Left lung (tissue), 10 donors: Measurements from ENCODE around the gene ACSF3. TPM values are rescaled to one million over a fixed set of nuclear protein-coding genes. Genes with fewer than 3 reads are reported as not detected.

Experiments used
- ATAC-seq: fragments of 200-7000 bp; cut with Tn5 transposase; one replicate; pipeline ENCODE4 v1.9.1; 2020; ENCODE audit warnings: moderate library complexity
- DNase-seq, 4 donors: peaks; one replicate each; pipeline ENCODE4 v3.0.0-alpha.2; 2013 to 2020
- H3K27ac ChIP-seq, 2 donors: fragments of 200-600 bp; sonication (generic) in 1 of 2; one replicate each; pipeline versions ENCODE4 v1.5.0 to v1.8.0; 2020 to 2021
- H3K27me3 ChIP-seq, 2 donors: fragments of 200-600 bp; sonication (generic) in 1 of 2; one replicate each; pipeline versions ENCODE4 v1.5.0 to v1.8.0; 2020 to 2021
- H3K36me3 ChIP-seq, 2 donors: fragments of 200-600 bp; sonication (generic) in 1 of 2; one replicate each; pipeline versions ENCODE4 v1.5.0 to v1.8.0; 2020 to 2021
- H3K4me1 ChIP-seq, 2 donors: fragments of 200-600 bp; one replicate each; pipeline ENCODE4 v1.8.0; 2021
- H3K4me3 ChIP-seq, 2 donors: fragments of 200-600 bp; sonication (generic) in 1 of 2; one replicate each; pipeline versions ENCODE4 v1.5.0 to v1.8.0; 2020 to 2021; ENCODE audit warnings: mild to moderate bottlenecking in 1 of 2
- H3K9me3 ChIP-seq, 2 donors: fragments of 200-600 bp; sonication (generic) in 1 of 2; one replicate each; pipeline versions ENCODE4 v1.5.0 to v1.8.0; 2020 to 2021
- intact Hi-C, 2 donors: fragments of 100-400 bp; cut with DNase I; formaldehyde crosslinking; loops; one replicate each; pipeline versions ENCODE4 v1.11.2 to v1.14.2; 2022
- polyA plus RNA-seq, 6 donors: library from polyadenylated mRNA; unstranded; fragments of 120-200 nt; gene quantifications; one replicate each; pipeline ENCODE4 v1.2.1, GENCODE V29; 2013; ENCODE audit not compliant: insufficient read length in 6 of 6
- total RNA-seq, 2 donors: library from RNA; stranded (reverse); fragmentation: NEBNext Ultra II Directional; extraction: Animal tissue kit (Norgen Biotek cat#: 25700); gene quantifications; one replicate each; pipeline ENCODE4 v1.2.1, GENCODE V29; 2021
- TF ChIP-seq, protein P1 (sequence below), 2 donors: fragments of 200-600 bp; sonication (generic) in 1 of 2; IDR thresholded peaks; one replicate each; pipeline versions ENCODE4 v1.5.0 to v1.8.0; 2021; ENCODE audit warnings: antibody characterized with exemption in 2 of 2
- donor health status: DM: no; HTN: yes; CAD: no.
- donor health status: DM: no; HTN: no; CAD: no.

Gene ACSF3
- total and polyA plus RNA-seq, 8 donors = 30.0 to 38.4 (median 33.7) TPM

DNA sequence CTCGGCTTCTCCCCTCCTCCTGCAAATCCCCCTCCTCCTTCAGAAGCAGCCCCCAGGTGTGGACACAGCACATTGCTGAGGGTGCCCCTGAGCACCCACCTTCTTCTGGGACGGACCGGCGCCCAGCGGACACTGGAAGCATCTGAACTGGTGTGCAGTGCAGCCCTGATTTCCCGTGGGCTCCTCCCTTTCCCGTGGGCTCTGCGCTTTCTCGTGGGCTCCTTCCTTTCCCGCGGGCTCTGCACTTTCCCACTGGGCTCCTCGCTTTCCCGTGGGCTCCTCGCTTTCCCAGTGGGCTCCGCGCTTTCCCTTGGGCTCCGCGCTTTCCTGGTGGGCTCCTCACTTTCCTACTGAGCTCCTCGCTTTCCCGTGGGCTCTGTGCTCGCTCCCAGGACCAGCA is 32.6 kb upstream of the ACSF3 start:
- TF ChIP-seq, protein P1, sequence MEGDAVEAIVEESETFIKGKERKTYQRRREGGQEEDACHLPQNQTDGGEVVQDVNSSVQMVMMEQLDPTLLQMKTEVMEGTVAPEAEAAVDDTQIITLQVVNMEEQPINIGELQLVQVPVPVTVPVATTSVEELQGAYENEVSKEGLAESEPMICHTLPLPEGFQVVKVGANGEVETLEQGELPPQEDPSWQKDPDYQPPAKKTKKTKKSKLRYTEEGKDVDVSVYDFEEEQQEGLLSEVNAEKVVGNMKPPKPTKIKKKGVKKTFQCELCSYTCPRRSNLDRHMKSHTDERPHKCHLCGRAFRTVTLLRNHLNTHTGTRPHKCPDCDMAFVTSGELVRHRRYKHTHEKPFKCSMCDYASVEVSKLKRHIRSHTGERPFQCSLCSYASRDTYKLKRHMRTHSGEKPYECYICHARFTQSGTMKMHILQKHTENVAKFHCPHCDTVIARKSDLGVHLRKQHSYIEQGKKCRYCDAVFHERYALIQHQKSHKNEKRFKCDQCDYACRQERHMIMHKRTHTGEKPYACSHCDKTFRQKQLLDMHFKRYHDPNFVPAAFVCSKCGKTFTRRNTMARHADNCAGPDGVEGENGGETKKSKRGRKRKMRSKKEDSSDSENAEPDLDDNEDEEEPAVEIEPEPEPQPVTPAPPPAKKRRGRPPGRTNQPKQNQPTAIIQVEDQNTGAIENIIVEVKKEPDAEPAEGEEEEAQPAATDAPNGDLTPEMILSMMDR (IDR thresholded peaks at IDR 0.05) = no peak
- ATAC-seq (no peak), DNase-seq (no peak)
- Histone ChIP-seq H3K9me3 (no peaks in the 10 kb centered on the region), H3K4me3 (no peak overlapping the region), H3K4me1 (no peaks in the 10 kb centered on the region), H3K27me3 (peaks cover 0 to 64% of the 10 kb centered on the region in 2 donors), H3K27ac (no peak overlapping the region), H3K36me3 (no peaks in the 10 kb centered on the region)
- intact Hi-C loops = no loop called here

DNA sequence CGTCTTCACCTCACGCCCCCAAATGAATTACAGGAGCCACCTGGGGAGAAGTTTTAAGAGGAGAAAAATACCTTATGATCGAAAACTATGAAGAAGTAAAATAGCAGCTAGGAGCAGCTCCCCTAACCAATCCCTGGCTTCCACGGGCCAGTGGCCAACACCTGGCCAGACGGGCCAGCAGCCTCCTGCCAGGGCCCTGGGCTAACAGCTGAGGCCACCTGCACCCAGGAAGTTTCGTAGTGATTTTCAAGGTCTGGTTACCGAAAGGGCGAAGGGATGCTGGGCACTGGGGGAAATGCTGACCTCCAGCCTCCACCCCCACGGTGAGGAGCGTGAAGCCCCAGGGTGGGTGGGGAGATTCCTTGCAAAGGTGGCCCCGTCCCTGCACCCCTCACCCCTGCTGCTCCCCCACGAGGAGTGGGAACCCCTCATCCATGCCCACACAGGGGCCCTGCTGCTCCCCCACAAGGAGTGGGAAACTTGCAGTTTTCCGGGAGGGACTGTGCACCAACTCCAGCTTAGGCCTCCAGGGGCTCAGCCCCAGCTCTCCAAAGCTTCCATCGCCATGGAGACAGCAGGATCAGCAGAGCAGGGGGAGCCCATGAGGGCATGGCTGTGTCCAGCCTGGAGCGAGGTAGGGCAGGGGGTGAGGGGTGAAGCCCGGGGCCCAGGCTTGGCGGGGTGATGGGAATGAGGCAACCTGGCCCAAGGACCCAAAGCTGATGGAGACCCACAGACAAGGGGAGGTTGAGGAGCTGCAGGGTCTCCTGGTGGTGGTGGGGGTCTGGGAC is 31.9 kb upstream of the ACSF3 start:
- H3K36me3 ChIP-seq = no peaks in the 10 kb centered on the region
- DNase-seq = no peak
- H3K27ac ChIP-seq = no peak overlapping the region
- H3K4me3 ChIP-seq = no peak overlapping the region
- H3K9me3 ChIP-seq = no peaks in the 10 kb centered on the region
- intact Hi-C loops = no loop called here
- no peaks in the 10 kb centered on the region for H3K4me1 ChIP-seq
- no peak for ATAC-seq
- peaks cover 0 to 64% of the 10 kb centered on the region in 2 donors for H3K27me3 ChIP-seq
- TF ChIP-seq, protein P1 (IDR thresholded peaks at IDR 0.05) = no peak

DNA sequence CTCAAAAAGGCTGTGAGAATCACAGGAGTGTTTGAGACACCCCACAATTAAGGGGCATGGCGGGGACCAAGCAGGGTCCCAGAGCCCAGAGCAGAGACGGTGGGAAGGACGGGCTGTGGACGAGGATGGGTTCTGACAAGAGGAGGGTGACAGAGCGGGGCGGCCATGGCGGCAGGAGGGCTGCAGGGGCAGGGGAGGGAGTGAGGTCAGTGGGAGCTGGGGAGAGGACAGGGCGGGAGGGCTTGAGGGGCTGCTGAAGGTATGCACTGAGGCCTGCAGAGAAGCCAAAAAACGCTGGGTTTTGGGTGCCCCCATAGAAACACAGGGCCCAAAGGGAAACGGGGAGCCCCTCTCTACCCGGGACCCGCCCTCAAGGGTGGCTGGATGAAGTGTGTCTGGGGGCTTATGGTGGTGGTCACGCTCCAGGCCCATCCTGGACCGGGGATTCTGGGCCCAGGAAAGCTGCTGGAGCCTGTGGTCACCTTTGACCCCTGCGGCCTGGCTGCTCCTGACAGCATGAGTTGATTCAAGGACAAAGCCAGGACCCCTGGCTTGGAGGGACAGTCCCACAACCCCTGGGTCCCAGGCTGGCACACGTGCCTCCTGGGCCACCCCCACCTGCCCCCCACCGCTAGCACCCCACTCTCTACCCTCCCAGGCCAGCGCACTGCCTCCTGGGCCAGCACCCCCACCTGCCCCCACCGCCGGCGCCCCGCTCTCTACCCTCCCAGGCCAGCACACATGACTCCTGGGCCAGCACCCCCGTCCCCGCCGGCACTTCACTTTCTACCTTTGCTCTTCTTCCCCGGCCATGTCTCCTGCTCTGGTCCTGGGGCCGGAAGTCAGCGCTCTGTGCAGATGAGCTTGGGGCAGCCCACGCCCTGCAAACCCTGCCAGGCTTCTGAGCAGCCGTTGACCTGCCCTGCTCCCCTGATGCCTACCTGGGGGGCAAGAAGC is 31.0 kb upstream of the ACSF3 start:
- no peak overlapping the region for H3K27ac ChIP-seq
- H3K4me1 ChIP-seq = no peaks in the 10 kb centered on the region
- H3K9me3 ChIP-seq = no peaks in the 10 kb centered on the region
- no peak overlapping the region for H3K4me3 ChIP-seq
- H3K36me3 ChIP-seq = no peaks in the 10 kb centered on the region
- TF ChIP-seq, protein P1 (IDR thresholded peaks at IDR 0.05) = no peak
- H3K27me3 ChIP-seq = peaks cover 0 to 64% of the 10 kb centered on the region in 2 donors
- no peak for DNase-seq
- intact Hi-C loops = no loop called here
- ATAC-seq = no peak

DNA sequence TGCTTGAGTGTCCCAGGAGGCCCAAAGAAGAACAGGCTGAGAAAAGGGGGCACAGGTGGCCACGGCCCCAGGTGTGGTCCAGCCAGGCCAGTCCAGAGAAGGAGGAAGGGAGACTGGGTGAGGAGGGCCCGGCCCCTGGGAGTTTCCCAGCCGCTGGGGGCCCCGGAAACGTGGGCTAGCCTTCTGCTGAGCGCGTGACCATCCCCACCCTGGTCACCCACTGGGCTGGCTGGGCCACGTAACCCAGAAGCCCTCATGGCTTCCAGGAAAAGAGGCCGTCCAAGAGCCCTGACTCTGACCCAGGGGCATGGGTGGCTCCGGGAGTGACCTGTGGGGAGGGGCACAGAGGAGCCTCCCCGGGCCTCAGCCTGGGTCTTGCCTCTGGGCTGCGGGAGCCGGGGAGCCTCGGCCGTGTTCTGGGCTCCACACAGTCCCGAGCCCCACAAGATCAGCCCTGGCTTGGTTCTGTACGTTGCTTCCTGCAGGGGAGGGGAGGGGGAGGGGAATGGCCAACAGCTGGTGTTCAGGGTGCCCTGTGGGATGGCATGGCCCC is 29.8 kb upstream of the ACSF3 start:
- no peaks in the 10 kb centered on the region for H3K36me3 ChIP-seq
- no peaks in the 10 kb centered on the region for H3K9me3 ChIP-seq
- TF ChIP-seq, protein P1 (IDR thresholded peaks at IDR 0.05) = no peak
- H3K27me3 ChIP-seq = peaks cover 0 to 62% of the 10 kb centered on the region in 2 donors
- H3K4me3 ChIP-seq = no peak overlapping the region
- intact Hi-C loops = no loop called here
- no peak overlapping the region for H3K27ac ChIP-seq
- no peaks in the 10 kb centered on the region for H3K4me1 ChIP-seq
- no peak for ATAC-seq
- DNase-seq = no peak
